ENCODE results near the gene MDK. TPM values are rescaled to one million over a fixed set of nuclear protein-coding genes. Genes with fewer than 3 reads are reported as not detected.

The MDK gene
- total RNA-seq, 8 experiments from 2014 or later: 151 to 662 (median 242) TPM

- in situ Hi-C loops (cut with MboI; ENCODE audit: low pct_unique_long_range_greater_than_20kb in 2 of 9, low sequenced_read_pairs in 9 of 9, unreplicated experiment in 9 of 9): loop anchor here in 2 of 9 experiments (25.0 kb wide), 1 partner anchor 154 kb away; no protein-coding TSS in a partner anchor
- Histone ChIP-seq H3K4me1 (replicated peaks in 1 of 2) (peaks cover 37 to 49% of the 10 kb centered on the region in 2 donors), H3K4me3 (peak overlapping the region in 4 of 5 donors; percentile 66 to 71 (median 68)), H3K27ac (no peak overlapping the region)
- WGBS, 10 experiments: 37 to 100% (median 48%) methylated on average over 1 to 3 of the region's 7 CpGs; no CpG with 5 or more reads in 7 of the 10 experiments
- ATAC-seq (replicated peaks in 6 of 8): no peak
Measured at GRCh38 chr11:46383404-46383758, 1.9 kb downstream of the MDK start.

GRCh38 chr11:46383974-46384701 is 2.7 kb downstream of the MDK start:
- ATAC-seq (replicated peaks in 6 of 8): no peak
- Histone ChIP-seq H3K27ac (no peak overlapping the region), H3K4me1 (replicated peaks in 1 of 2) (peaks cover 40 to 51% of the 10 kb centered on the region in 2 donors), H3K4me3 (no peak overlapping the region)
- in situ Hi-C loops (cut with MboI; ENCODE audit: low pct_unique_long_range_greater_than_20kb in 2 of 9, low sequenced_read_pairs in 9 of 9, unreplicated experiment in 9 of 9): loop anchor here in 2 of 9 experiments (25.0 kb wide), 1 partner anchor 153 kb away; no protein-coding TSS in a partner anchor
- 20 to 59% (median 40%) methylated on average over 1 to 6 of the region's 12 CpGs; no CpG with 5 or more reads in 7 of the 10 experiments for WGBS, 10 experiments

- Histone ChIP-seq H3K4me3 (no peak overlapping the region), H3K4me1 (replicated peaks in 1 of 2) (peaks cover 45 to 56% of the 10 kb centered on the region in 2 donors), H3K27ac (no peak overlapping the region)
- in situ Hi-C loops (cut with MboI; ENCODE audit: low pct_unique_long_range_greater_than_20kb in 2 of 9, low sequenced_read_pairs in 9 of 9, unreplicated experiment in 9 of 9): loop anchor here in 2 of 9 experiments (25.0 kb wide), 1 partner anchor 152 kb away; no protein-coding TSS in a partner anchor
- no peak for ATAC-seq (replicated peaks in 6 of 8)
- WGBS, 10 experiments: 60 to 100% (median 92%) methylated on average over 1 to 11 of the region's 47 CpGs; no CpG with 5 or more reads in 5 of the 10 experiments
Measured at GRCh38 chr11:46385169-46386004, 3.9 kb downstream of the MDK start.

- in situ Hi-C loops (cut with MboI; ENCODE audit: low pct_unique_long_range_greater_than_20kb in 2 of 9, low sequenced_read_pairs in 9 of 9, unreplicated experiment in 9 of 9): loop anchor here in 2 of 9 experiments (25.0 kb wide), 1 partner anchor 151 kb away; no protein-coding TSS in a partner anchor
- 80 to 100% (median 96%) methylated on average over 1 to 11 of the region's 25 CpGs; no CpG with 5 or more reads in 2 of the 10 experiments for WGBS, 10 experiments
- ATAC-seq (replicated peaks in 6 of 8): no peak
Measured at GRCh38 chr11:46386005-46386578, 4.6 kb downstream of the MDK start.

GRCh38 chr11:46386674-46387073 is 5.2 kb downstream of the MDK start:
- no peak for ATAC-seq (replicated peaks in 6 of 8)
- Histone ChIP-seq H3K27ac (no peak overlapping the region), H3K4me1 (replicated peaks in 1 of 2) (peaks cover 45 to 51% of the 10 kb centered on the region in 2 donors), H3K4me3 (no peak overlapping the region)
- in situ Hi-C loops (cut with MboI; ENCODE audit: low pct_unique_long_range_greater_than_20kb in 2 of 9, low sequenced_read_pairs in 9 of 9, unreplicated experiment in 9 of 9): loop anchor here in 2 of 9 experiments (25.0 kb wide), 1 partner anchor 151 kb away; no protein-coding TSS in a partner anchor
- 0 to 100% (median 72%) methylated on average over 1 to 3 of the region's 4 CpGs; no CpG with 5 or more reads in 3 of the 10 experiments for WGBS, 10 experiments

More at GRCh38 chr11:46386005-46386578, 4.6 kb downstream of the MDK start:
- Histone ChIP-seq H3K4me1 (replicated peaks in 1 of 2) (peaks cover 45 to 52% of the 10 kb centered on the region in 2 donors), H3K27ac (no peak overlapping the region), H3K4me3 (no peak overlapping the region)

- Histone ChIP-seq H3K27ac (no peak overlapping the region), H3K4me1 (replicated peaks in 1 of 2) (peaks cover 45 to 47% of the 10 kb centered on the region in 2 donors), H3K4me3 (no peak overlapping the region)
- ATAC-seq (replicated peaks in 6 of 8): no peak
- in situ Hi-C loops (cut with MboI; ENCODE audit: low pct_unique_long_range_greater_than_20kb in 2 of 9, low sequenced_read_pairs in 9 of 9, unreplicated experiment in 9 of 9): loop anchor here in 2 of 9 experiments (25.0 kb wide), 1 partner anchor 150 kb away; no protein-coding TSS in a partner anchor
- WGBS, 10 experiments: 53 to 100% (median 78%) methylated on average over 1 to 4 of the region's 5 CpGs; no CpG with 5 or more reads in 4 of the 10 experiments
Measured at GRCh38 chr11:46387456-46387855, 6.0 kb downstream of the MDK start.

GRCh38 chr11:46387919-46388618 is 6.6 kb downstream of the MDK start:
- in situ Hi-C loops (cut with MboI; ENCODE audit: low pct_unique_long_range_greater_than_20kb in 2 of 9, low sequenced_read_pairs in 9 of 9, unreplicated experiment in 9 of 9): loop anchor here in 2 of 9 experiments (25.0 kb wide), 1 partner anchor 149 kb away; no protein-coding TSS in a partner anchor
- ATAC-seq (replicated peaks in 6 of 8): peak in 5 of 8 experiments; percentile 2 to 35 (median 15)
- WGBS, 10 experiments: 20 to 50% (median 33%) methylated on average over 1 to 11 of the region's 24 CpGs; no CpG with 5 or more reads in 6 of the 10 experiments
- Histone ChIP-seq H3K4me1 (replicated peaks in 1 of 2) (peaks cover 42% of the 10 kb centered on the region in 2 donors), H3K4me3 (no peak overlapping the region), H3K27ac (peak overlapping the region in 1 of 2 donors; percentile 13)

GRCh38 chr11:46388619-46389449 is 7.4 kb downstream of the MDK start:
- in situ Hi-C loops (cut with MboI; ENCODE audit: low pct_unique_long_range_greater_than_20kb in 2 of 9, low sequenced_read_pairs in 9 of 9, unreplicated experiment in 9 of 9): loop anchor here in 2 of 9 experiments (25.0 kb wide), 1 partner anchor 148 kb away; no protein-coding TSS in a partner anchor
- peaks cover 35 to 36% of the 10 kb centered on the region in 2 donors for H3K4me1 ChIP-seq (replicated peaks in 1 of 2)
- ATAC-seq (replicated peaks in 6 of 8): peak in 4 of 8 experiments; percentile 1 to 4 (median 2)
- no peak overlapping the region for H3K27ac ChIP-seq
- H3K4me3 ChIP-seq: peak overlapping the region; percentile 23 to 50 (median 34)
- WGBS, 10 experiments: 0 to 21% (median 2%) methylated on average over 1 to 7 of the region's 21 CpGs; no CpG with 5 or more reads in 1 of the 10 experiments

- 3 to 12% methylated on average over 5 to 19 of the region's 80 CpGs; no CpG with 5 or more reads in 8 of the 10 experiments for WGBS, 10 experiments
- in situ Hi-C loops (cut with MboI; ENCODE audit: low pct_unique_long_range_greater_than_20kb in 2 of 9, low sequenced_read_pairs in 9 of 9, unreplicated experiment in 9 of 9): loop anchor here in 4 of 9 experiments (10.0 to 25.0 kb wide), 3 partner anchors 135 to 148 kb away; no protein-coding TSS in a partner anchor
- ATAC-seq (replicated peaks in 6 of 8): peak; percentile 33 to 66 (median 60)
- peak overlapping the region; percentile 23 to 50 (median 34) for H3K4me3 ChIP-seq
- peaks cover 30 to 32% of the 10 kb centered on the region in 2 donors for H3K4me1 ChIP-seq (replicated peaks in 1 of 2)
- no peak overlapping the region for H3K27ac ChIP-seq
Measured at GRCh38 chr11:46389450-46390330, 8.2 kb downstream of the MDK start.
